Measurements from ENCODE around the gene NR1H3. TPM values are rescaled to one million over a fixed set of nuclear protein-coding genes. Genes with fewer than 3 reads are reported as not detected.

Gene NR1H3
- polyA plus RNA-seq, 2 of the 4 experiments (the other 2 are of a cell fraction): 14.5 to 18.7 TPM

- CTCF ChIA-PET: interaction anchor here (1.7 kb wide), 1 partner anchor 43 kb away, joined by 4 read pairs; no protein-coding TSS in a partner anchor
- POLR2A ChIA-PET: no interaction called here
- ATAC-seq: no peak
- no peak overlapping the region for H3K4me2 ChIP-seq
- peaks cover 17% of the 10 kb centered on the region for H3K9me3 ChIP-seq
- no peak for DNase-seq (ENCODE audit: low read depth in 1 of 2, low spot score in 1 of 2)
- TF ChIP-seq RAD21 (conservative IDR thresholded peaks at IDR 0.05 in 1 of 2, IDR thresholded peaks at IDR 0.05 in 1 of 2): no peak
- TF ChIP-seq KDM5A (IDR thresholded peaks at IDR 0.05): no peak
- no peak for TF ChIP-seq ZFP36 (IDR thresholded peaks at IDR 0.05; ENCODE audit: borderline replicate concordance, partially characterized antibody)
- TF ChIP-seq, protein P1, sequence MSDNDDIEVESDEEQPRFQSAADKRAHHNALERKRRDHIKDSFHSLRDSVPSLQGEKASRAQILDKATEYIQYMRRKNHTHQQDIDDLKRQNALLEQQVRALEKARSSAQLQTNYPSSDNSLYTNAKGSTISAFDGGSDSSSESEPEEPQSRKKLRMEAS (IDR thresholded peaks at IDR 0.05): no peak
- no peak for TF ChIP-seq RARB (CRISPR knock-in tag; IDR thresholded peaks at IDR 0.05)
- no peak for TF ChIP-seq PHF8 (IDR thresholded peaks at IDR 0.05; ENCODE audit: borderline replicate concordance, low read depth)
- TF ChIP-seq POLR2A (IDR thresholded peaks at IDR 0.05; ENCODE audit: low read length): no peak
- no peak for TF ChIP-seq HDAC2 (IDR thresholded peaks at IDR 0.05)
- no peak for TF ChIP-seq ESRRA (IDR thresholded peaks at IDR 0.05; ENCODE audit: borderline replicate concordance, low read length)
- TF ChIP-seq MYC (IDR thresholded peaks at IDR 0.05; ENCODE audit: borderline replicate concordance, low read length): no peak
- TF ChIP-seq CTCF (IDR thresholded peaks at IDR 0.05): no peak
- no peak for TF ChIP-seq HOXB13 (CRISPR knock-in tag; IDR thresholded peaks at IDR 0.05; ENCODE audit: low read depth)
- TF ChIP-seq CHD4 (IDR thresholded peaks at IDR 0.05; ENCODE audit: borderline replicate concordance): no peak
- TF ChIP-seq E2F6 (IDR thresholded peaks at IDR 0.05; ENCODE audit: borderline replicate concordance, low read depth): no peak
- TF ChIP-seq ELK1 (IDR thresholded peaks at IDR 0.05; ENCODE audit: low read depth, low read length): no peak
- no peak for TF ChIP-seq MAFK (IDR thresholded peaks at IDR 0.05; ENCODE audit: partially characterized antibody)
- no peak for TF ChIP-seq TFCP2L1 (CRISPR knock-in tag; IDR thresholded peaks at IDR 0.05)
- TF ChIP-seq SMC3 (IDR thresholded peaks at IDR 0.05): no peak
- TF ChIP-seq, protein P2, sequence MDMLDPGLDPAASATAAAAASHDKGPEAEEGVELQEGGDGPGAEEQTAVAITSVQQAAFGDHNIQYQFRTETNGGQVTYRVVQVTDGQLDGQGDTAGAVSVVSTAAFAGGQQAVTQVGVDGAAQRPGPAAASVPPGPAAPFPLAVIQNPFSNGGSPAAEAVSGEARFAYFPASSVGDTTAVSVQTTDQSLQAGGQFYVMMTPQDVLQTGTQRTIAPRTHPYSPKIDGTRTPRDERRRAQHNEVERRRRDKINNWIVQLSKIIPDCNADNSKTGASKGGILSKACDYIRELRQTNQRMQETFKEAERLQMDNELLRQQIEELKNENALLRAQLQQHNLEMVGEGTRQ (IDR thresholded peaks at IDR 0.05): no peak
- no peak for TF ChIP-seq FOXS1 (CRISPR knock-in tag; IDR thresholded peaks at IDR 0.05)
- H3K4me1 ChIP-seq: no peaks in the 10 kb centered on the region
- no peak overlapping the region for H3K27ac ChIP-seq
- no peak for FAIRE-seq
- 91% methylated on average over 1 of the region's 1 CpG for WGBS (ENCODE audit: missing lambda C conversion rate)
- H3K4me3 ChIP-seq: no peak overlapping the region
Measured at GRCh38 chr11:47302853-47303252, 45.1 kb downstream of the NR1H3 start.

DNA sequence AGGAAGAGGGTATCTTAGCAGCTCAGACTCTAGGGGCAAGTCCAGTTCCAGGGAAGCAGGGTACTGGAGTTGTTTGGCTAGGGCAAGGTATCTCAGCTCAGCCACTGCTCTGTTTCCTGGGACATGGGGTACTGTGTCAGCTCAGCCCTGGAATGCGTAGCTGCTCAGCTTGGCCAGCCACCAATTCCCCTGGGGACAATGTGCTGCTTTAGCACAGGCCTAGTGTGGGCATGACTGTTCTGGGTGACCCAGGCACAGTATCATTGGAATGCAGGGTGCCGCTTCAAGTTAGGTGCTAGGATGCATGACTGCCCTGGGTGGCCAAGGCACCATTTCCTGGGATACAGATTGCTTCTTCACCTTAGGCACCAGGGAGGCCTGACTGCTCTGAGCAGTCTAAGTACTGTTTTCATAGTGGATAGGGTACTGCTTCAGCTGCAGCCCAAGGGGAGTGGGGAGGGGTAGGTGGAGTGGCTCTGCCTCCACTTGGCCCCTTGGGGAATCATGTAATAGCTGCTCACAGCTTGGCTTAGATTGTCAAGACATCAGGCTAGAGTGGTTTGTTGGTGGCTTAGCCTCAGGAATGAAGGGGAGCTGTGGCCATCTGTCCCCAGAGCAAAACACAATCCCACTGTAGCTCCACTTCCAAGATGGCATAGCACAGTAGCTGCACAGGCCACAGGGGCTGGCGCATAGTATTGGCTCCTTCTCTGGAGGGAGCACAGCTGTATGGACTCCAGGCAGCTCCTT is 48.1 kb downstream of the NR1H3 start:
- ChIA-PET CTCF (interaction anchor here (0.6 to 4.7 kb wide), 8 partner anchors 10 to 67 kb away, joined by 3 to 15 read pairs (median 4); partner anchors contain the start of gene NR1H3), POLR2A (interaction anchor here (0.6 kb wide), 1 partner anchor 35 kb away, joined by 3 read pairs; no protein-coding TSS in a partner anchor)
- DNase-seq (ENCODE audit: low read depth in 1 of 2, low spot score in 1 of 2) (no peak), FAIRE-seq (no peak), ATAC-seq (no peak)
- 90% methylated on average over 3 of the region's 3 CpGs for WGBS (ENCODE audit: missing lambda C conversion rate)
- TF ChIP-seq TFCP2L1 (CRISPR knock-in tag; IDR thresholded peaks at IDR 0.05): no peak
- TF ChIP-seq JUN (IDR thresholded peaks at IDR 0.05): no peak
- TF ChIP-seq RAD21 (conservative IDR thresholded peaks at IDR 0.05 in 1 of 2, IDR thresholded peaks at IDR 0.05 in 1 of 2): no peak
- TF ChIP-seq ZSCAN20 (CRISPR knock-in tag; IDR thresholded peaks at IDR 0.05): no peak
- TF ChIP-seq CHD2 (IDR thresholded peaks at IDR 0.05; ENCODE audit: low read length, partially characterized antibody): no peak
- TF ChIP-seq KDM1A (IDR thresholded peaks at IDR 0.05; ENCODE audit: low read depth): no peak
- no peak for TF ChIP-seq ESRRA (IDR thresholded peaks at IDR 0.05; ENCODE audit: borderline replicate concordance, low read length)
- TF ChIP-seq, protein P1 (IDR thresholded peaks at IDR 0.05): no peak
- TF ChIP-seq HDAC2 (IDR thresholded peaks at IDR 0.05): no peak
- no peak for TF ChIP-seq BHLHE40 (IDR thresholded peaks at IDR 0.05; ENCODE audit: low read depth, low read length)
- TF ChIP-seq KDM5A (IDR thresholded peaks at IDR 0.05): no peak
- TF ChIP-seq ELK1 (IDR thresholded peaks at IDR 0.05; ENCODE audit: low read depth, low read length): no peak
- TF ChIP-seq FOSB (CRISPR knock-in tag; IDR thresholded peaks at IDR 0.05): no peak
- no peak for TF ChIP-seq HES2 (IDR thresholded peaks at IDR 0.05)
- no peak for TF ChIP-seq EP300 (IDR thresholded peaks at IDR 0.05)
- no peaks in the 10 kb centered on the region for H3K9me3 ChIP-seq
- H3K4me1 ChIP-seq: no peaks in the 10 kb centered on the region
- H3K4me3 ChIP-seq: no peak overlapping the region
- H3K4me2 ChIP-seq: no peak overlapping the region
- no peak overlapping the region for H3K27ac ChIP-seq

Data from A549 (cell line).